Liver (tissue), 9 donors: ENCODE results near the gene NFE2L2. TPM values are rescaled to one million over a fixed set of nuclear protein-coding genes. Genes with fewer than 3 reads are reported as not detected.
"Not testable (repeated sequence)": the region's sequence is repeated elsewhere in the genome, so short reads cannot be mapped to it uniquely, and the experiment has no call there.

ENCODE experiments used
- DNase-seq: peaks from one replicate; pipeline ENCODE4 v3.0.0-alpha.2; 2017; ENCODE audit warnings: low spot score
- H3K27ac ChIP-seq, 2 donors: one replicate each; pipeline ENCODE4 v1.7.0; 2013; ENCODE audit warnings: inconsistent platforms in 2 of 2, low read length in 2 of 2, control low read depth in 1 of 2, low read depth in 1 of 2, mild to moderate bottlenecking in 1 of 2
- H3K27me3 ChIP-seq, 4 donors: one replicate each; pipeline versions ENCODE4 v1.6.1 to v1.7.0; 2013; ENCODE audit warnings: low read length in 3 of 4, inconsistent platforms in 1 of 4, mild to moderate bottlenecking in 1 of 4, moderate library complexity in 1 of 4; ENCODE audit not compliant: control insufficient read depth in 4 of 4, insufficient read depth in 4 of 4
- H3K36me3 ChIP-seq, 4 donors: one replicate each; pipeline versions ENCODE4 v1.6.1 to v1.7.0; 2013; ENCODE audit warnings: low read length in 3 of 4, mild to moderate bottlenecking in 3 of 4, low read depth in 1 of 4, moderate library complexity in 1 of 4; ENCODE audit not compliant: control insufficient read depth in 4 of 4, insufficient read depth in 3 of 4
- H3K4me1 ChIP-seq, 4 donors: one replicate each; pipeline versions ENCODE4 v1.6.1 to v1.7.0; 2013; ENCODE audit warnings: low read length in 3 of 4, mild to moderate bottlenecking in 3 of 4, moderate library complexity in 1 of 4; ENCODE audit not compliant: control insufficient read depth in 4 of 4, insufficient read depth in 4 of 4
- H3K4me3 ChIP-seq, 3 donors: one replicate each; pipeline versions ENCODE4 v1.6.1 to v1.7.0; 2013; ENCODE audit warnings: low read length in 3 of 3, control low read depth in 1 of 3, low read depth in 1 of 3, mild to moderate bottlenecking in 1 of 3
- H3K9ac ChIP-seq, 2 donors: one replicate each; pipeline ENCODE4 v1.7.0; 2013; ENCODE audit warnings: low read length in 2 of 2, mild to moderate bottlenecking in 2 of 2, moderate library complexity in 2 of 2, control low read depth in 1 of 2, low read depth in 1 of 2
- H3K9me3 ChIP-seq, 4 donors: one replicate each; pipeline versions ENCODE4 v1.6.1 to v1.7.0; 2013; ENCODE audit warnings: low read length in 3 of 4; ENCODE audit not compliant: control insufficient read depth in 4 of 4
- ATF3 ChIP-seq: IDR thresholded peaks from 2 replicates; pipeline ENCODE4 v1.6.1; 2016; ENCODE audit warnings: antibody characterized with exemption
- CTCF ChIP-seq: fragments of 150-350 bp; IDR thresholded peaks from 2 replicates; pipeline ENCODE4 v1.5.1; 2017; ENCODE audit warnings: improper control_type of control experiment, low read depth, low read length; ENCODE audit not compliant: missing input control
- EGR1 ChIP-seq, 2 donors: IDR thresholded peaks; 2 replicates each; pipeline ENCODE4 v1.6.1; 2016 to 2018; ENCODE audit warnings: antibody characterized with exemption in 2 of 2, low read depth in 2 of 2
- FOXA1 ChIP-seq: IDR thresholded peaks from 2 replicates; pipeline ENCODE4 v1.6.1; 2016; ENCODE audit warnings: antibody characterized with exemption
- FOXA2 ChIP-seq: IDR thresholded peaks from 2 replicates; pipeline ENCODE4 v1.6.1; 2016; ENCODE audit warnings: antibody characterized with exemption
- GABPA ChIP-seq, 2 donors: IDR thresholded peaks in 1 of 2; conservative IDR thresholded peaks in 1 of 2; 2 replicates each; pipeline ENCODE4 v1.6.1; 2016; ENCODE audit warnings: antibody characterized with exemption in 2 of 2, mild to moderate bottlenecking in 1 of 2, moderate library complexity in 1 of 2
- HNF4A ChIP-seq, 2 donors: conservative IDR thresholded peaks; 2 replicates each; pipeline ENCODE4 v1.6.1; 2016; ENCODE audit warnings: antibody characterized with exemption in 2 of 2, mild to moderate bottlenecking in 2 of 2
- HNF4G ChIP-seq: IDR thresholded peaks from 2 replicates; pipeline ENCODE4 v1.6.1; 2016; ENCODE audit warnings: antibody characterized with exemption
- JUND ChIP-seq, 2 donors: IDR thresholded peaks; 2 replicates each; pipeline ENCODE4 v1.6.1; 2016; ENCODE audit warnings: antibody characterized with exemption in 2 of 2
- MAX ChIP-seq: IDR thresholded peaks from 2 replicates; pipeline ENCODE4 v1.6.1; 2016; ENCODE audit warnings: antibody characterized with exemption
- NR2F2 ChIP-seq: IDR thresholded peaks from 2 replicates; pipeline ENCODE4 v1.6.1; 2016; ENCODE audit warnings: antibody characterized with exemption
- RAD21 ChIP-seq, 2 donors: IDR thresholded peaks; 2 replicates each; pipeline ENCODE4 v1.6.1; 2016; ENCODE audit warnings: antibody characterized with exemption in 2 of 2, mild to moderate bottlenecking in 2 of 2
- REST ChIP-seq: IDR thresholded peaks from 2 replicates; pipeline ENCODE4 v1.6.1; 2016; ENCODE audit warnings: antibody characterized with exemption, mild to moderate bottlenecking
- RXRA ChIP-seq, 2 donors: IDR thresholded peaks; 2 replicates each; pipeline ENCODE4 v1.6.1; 2017 to 2018; ENCODE audit warnings: antibody characterized with exemption in 2 of 2, mild to moderate bottlenecking in 1 of 2
- SP1 ChIP-seq: IDR thresholded peaks from 2 replicates; pipeline ENCODE4 v1.6.1; 2018; ENCODE audit warnings: antibody characterized with exemption, mild to moderate bottlenecking
- TAF1 ChIP-seq: conservative IDR thresholded peaks from 2 replicates; pipeline ENCODE4 v1.6.1; 2016; ENCODE audit warnings: antibody characterized with exemption, mild to moderate bottlenecking
- YY1 ChIP-seq: IDR thresholded peaks from 2 replicates; pipeline ENCODE4 v1.6.1; 2016; ENCODE audit warnings: antibody characterized with exemption, mild to moderate bottlenecking
- ZBTB33 ChIP-seq: IDR thresholded peaks from 2 replicates; pipeline ENCODE4 v1.6.1; 2016; ENCODE audit warnings: antibody characterized with exemption
- WGBS: extraction: QIAGEN DNeasy Blood & Tissue Kit; methylation state at CpG from one replicate; pipeline ENCODE4 v1.1.7; 2013; 5-methylcytosine and 5-hydroxymethylcytosine counted together
- polyA plus RNA-seq, 2 donors: library from polyadenylated mRNA; stranded (reverse) in 1 of 2; unstranded in 1 of 2; fragments of 200-250 nt in 1 of 2; fragments of >200 nt in 1 of 2; fragmentation: Nextera tagmentation in 1 of 2; extraction: Ambion mirVana in 1 of 2; gene quantifications; one replicate each; pipeline versions ENCODE4 v1.2.1 to v1.2.3, GENCODE V29; 2013 to 2015
- total RNA-seq, 2 donors: library from RNA; depleted of rRNA; stranded (reverse); fragments of >200 nt; gene quantifications; one replicate each; pipeline ENCODE4 v1.2.3, GENCODE V29; 2014
- donor health status: healthy.
- donor health status: healthy.
- donor health status: healthy.
- donor health status: healthy.
- donor health status: healthy.

NFE2L2 gene
- total and polyA plus RNA-seq, 4 donors = 22.5 to 31.0 (median 27.1) TPM

GRCh38 chr2:177187631-177188312 lies 76.8 kb downstream of the NFE2L2 start:
- no peak for DNase-seq
- no peaks in the 10 kb centered on the region for H3K9me3 ChIP-seq
- H3K4me3 ChIP-seq = no peak overlapping the region
- no peaks in the 10 kb centered on the region for H3K27me3 ChIP-seq
- H3K36me3 ChIP-seq = no peaks in the 10 kb centered on the region
- no peak overlapping the region for H3K9ac ChIP-seq
- peak; percentile 75 for TF ChIP-seq ZBTB33
- peak; percentile 96 for TF ChIP-seq ATF3
- TF ChIP-seq MAX = peak; percentile 82
- TF ChIP-seq SP1 = peak; percentile 86
- no peak for TF ChIP-seq EGR1 (IDR thresholded peaks at IDR 0.05; ENCODE audit: low read depth in 2 of 2)
- peak in 1 of 2 donors; percentile 77 for TF ChIP-seq GABPA (IDR thresholded peaks at IDR 0.05 in 1 of 2, conservative IDR thresholded peaks at IDR 0.05 in 1 of 2)
- peak; percentile 21 for TF ChIP-seq FOXA2
- no peak for TF ChIP-seq FOXA1
- TF ChIP-seq NR2F2 = peak; percentile 32
- TF ChIP-seq REST = no peak
- TF ChIP-seq RXRA (IDR thresholded peaks at IDR 0.05) = peak; percentile 77 to 79
- no peak for TF ChIP-seq CTCF
- peak; percentile 22 to 49 for TF ChIP-seq RAD21 (IDR thresholded peaks at IDR 0.05)
- peak; percentile 89 to 94 for TF ChIP-seq HNF4A (conservative IDR thresholded peaks at IDR 0.05)
- peak; percentile 86 for TF ChIP-seq HNF4G
- TF ChIP-seq JUND (IDR thresholded peaks at IDR 0.05) = peak; percentile 56 to 61
- peak; percentile 83 for TF ChIP-seq YY1
- no peak for TF ChIP-seq TAF1
- 48% methylated on average over 8 of the region's 8 CpGs for WGBS
- peaks cover 0 to 15% (median 7%) of the 10 kb centered on the region in 4 donors for H3K4me1 ChIP-seq
- peak overlapping the region; percentile 16 to 44 for H3K27ac ChIP-seq

- H3K9ac ChIP-seq, H3K9me3 ChIP-seq, H3K4me3 ChIP-seq, H3K27ac ChIP-seq, DNase-seq, H3K27me3 ChIP-seq, H3K36me3 ChIP-seq: not testable (repeated sequence)
- peaks cover 0 to 15% (median 7%) of the 10 kb centered on the region in 4 donors for H3K4me1 ChIP-seq
- WGBS = 87% methylated on average over 7 of the region's 7 CpGs
Observed at GRCh38 chr2:177186038-177186437, 78.5 kb downstream of the NFE2L2 start.
